ENCODE results near the gene OXA1L. TPM values are rescaled to one million over a fixed set of nuclear protein-coding genes. Genes with fewer than 3 reads are reported as not detected.
A peak's percentile ranks its signal among the peaks of the same experiment; 100 is the strongest.

Gene OXA1L
- polyA plus RNA-seq, 3 donors: 61.2 to 264 (median 86.9) TPM

DNA sequence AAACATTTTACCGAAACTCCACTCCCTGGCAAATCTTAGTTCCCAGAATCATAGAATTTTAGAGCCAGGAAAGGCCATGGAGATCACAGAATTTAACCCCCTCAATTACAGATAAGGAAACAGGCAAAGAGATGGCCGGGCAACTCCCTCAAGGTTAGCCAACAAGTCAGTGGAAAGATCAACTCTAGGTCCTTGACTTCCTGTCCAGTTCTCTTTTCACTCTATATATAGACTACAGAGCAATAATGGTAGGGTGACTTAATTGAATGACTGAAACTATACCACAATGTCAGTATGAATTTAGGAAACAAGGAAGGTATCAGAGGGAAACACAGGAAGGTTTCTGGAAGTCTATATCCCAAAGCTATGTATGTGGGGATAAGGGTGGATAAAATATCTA is 11.6 kb downstream of the OXA1L start:
- Histone ChIP-seq H4K20me1 (ENCODE audit: insufficient read depth, low read length) (peaks cover 89% of the 10 kb centered on the region), H3K4me2 (replicated peaks; ENCODE audit: extremely low read depth, low read length, poor library complexity, severe bottlenecking) (no peak overlapping the region), H2AFZ (ENCODE audit: insufficient read depth, low read depth, low read length, poor library complexity, severe bottlenecking) (no peak overlapping the region), H3K9ac (ENCODE audit: insufficient read depth, low read length, poor library complexity, severe bottlenecking) (no peak overlapping the region), H3K4me3 (replicated peaks in 1 of 3; ENCODE audit: low read depth in 2 of 3, low read length in 3 of 3) (no peak overlapping the region), H3K9me3 (replicated peaks in 1 of 2; ENCODE audit: control insufficient read depth in 1 of 2, insufficient read depth in 1 of 2, low read length in 2 of 2) (no peaks in the 10 kb centered on the region), H3K27ac (ENCODE audit: low read depth in 1 of 2, low read length in 2 of 2) (peak overlapping the region in 1 of 2 donors; percentile 52), H3K4me1 (ENCODE audit: control insufficient read depth in 1 of 2, insufficient read depth in 2 of 2, low read length in 2 of 2) (peaks cover 25 to 35% of the 10 kb centered on the region in 2 donors), H3K36me3 (replicated peaks in 1 of 2; ENCODE audit: control insufficient read depth in 1 of 2, insufficient read depth in 2 of 2, low read length in 2 of 2) (peaks cover 65 to 83% of the 10 kb centered on the region in 2 donors), H3K27me3 (ENCODE audit: control insufficient read depth in 2 of 2, insufficient read depth in 2 of 2, low read length in 2 of 2) (no peaks in the 10 kb centered on the region), H3K79me2 (ENCODE audit: insufficient read depth, low read length) (peaks cover 46% of the 10 kb centered on the region)
- DNase-seq: no peak
- H3K27me3 Mint-ChIP-seq (ENCODE audit: low read depth in 3 of 3): peaks cover 0 to 1% (median 0%) of the 10 kb centered on the region in 3 donors
- peak overlapping the region in 5 of 7 donors; percentile 7 to 72 (median 40) for H3K27ac Mint-ChIP-seq
- peaks cover 39% of the 10 kb centered on the region for H3K4me1 Mint-ChIP-seq
- TF ChIP-seq CTCF (IDR thresholded peaks at IDR 0.05): no peak
- peaks cover 77 to 88% of the 10 kb centered on the region in 2 donors for H3K36me3 Mint-ChIP-seq
- intact Hi-C loops (cut with micrococcal nuclease): loop anchor here in 1 of 2 donors (5.0 kb wide), 1 partner anchor 74 kb away; no protein-coding TSS in a partner anchor
- 100% methylated on average over 1 of the region's 2 CpGs for WGBS (ENCODE audit: insufficient coverage)
- H3K9me3 Mint-ChIP-seq: no peaks in the 10 kb centered on the region
- no peak overlapping the region for H3K4me3 Mint-ChIP-seq

GRCh38 chr14:22780105-22780679 is 13.7 kb downstream of the OXA1L start:
- H3K4me3 ChIP-seq (replicated peaks in 1 of 3; ENCODE audit: low read depth in 2 of 3, low read length in 3 of 3): no peak overlapping the region
- H3K9me3 ChIP-seq (replicated peaks in 1 of 2; ENCODE audit: control insufficient read depth in 1 of 2, insufficient read depth in 1 of 2, low read length in 2 of 2): no peaks in the 10 kb centered on the region
- Mint-ChIP-seq H3K27me3 (ENCODE audit: low read depth in 3 of 3) (peaks cover 0 to 1% (median 0%) of the 10 kb centered on the region in 3 donors), H3K9me3 (no peaks in the 10 kb centered on the region), H3K4me1 (peaks cover 57% of the 10 kb centered on the region), H3K36me3 (peaks cover 59 to 81% of the 10 kb centered on the region in 2 donors), H3K27ac (peak overlapping the region in 3 of 7 donors; percentile 3 to 50 (median 5)), H3K4me3 (no peak overlapping the region)
- H3K36me3 ChIP-seq (replicated peaks in 1 of 2; ENCODE audit: control insufficient read depth in 1 of 2, insufficient read depth in 2 of 2, low read length in 2 of 2): peaks cover 44 to 62% of the 10 kb centered on the region in 2 donors
- H2AFZ ChIP-seq (ENCODE audit: insufficient read depth, low read depth, low read length, poor library complexity, severe bottlenecking): no peak overlapping the region
- H3K27me3 ChIP-seq (ENCODE audit: control insufficient read depth in 2 of 2, insufficient read depth in 2 of 2, low read length in 2 of 2): no peaks in the 10 kb centered on the region
- H4K20me1 ChIP-seq (ENCODE audit: insufficient read depth, low read length): peaks cover 75% of the 10 kb centered on the region
- intact Hi-C loops (cut with micrococcal nuclease): no loop called here
- no peak for TF ChIP-seq CTCF (IDR thresholded peaks at IDR 0.05)
- peaks cover 66% of the 10 kb centered on the region for H3K79me2 ChIP-seq (ENCODE audit: insufficient read depth, low read length)
- no peak for DNase-seq
- H3K27ac ChIP-seq (ENCODE audit: low read depth in 1 of 2, low read length in 2 of 2): peak overlapping the region in 1 of 2 donors; percentile 66
- H3K4me2 ChIP-seq (replicated peaks; ENCODE audit: extremely low read depth, low read length, poor library complexity, severe bottlenecking): no peak overlapping the region
- 83% methylated on average over 1 of the region's 2 CpGs for WGBS (ENCODE audit: insufficient coverage)
- H3K9ac ChIP-seq (ENCODE audit: insufficient read depth, low read length, poor library complexity, severe bottlenecking): no peak overlapping the region
- peaks cover 44 to 54% of the 10 kb centered on the region in 2 donors for H3K4me1 ChIP-seq (ENCODE audit: control insufficient read depth in 1 of 2, insufficient read depth in 2 of 2, low read length in 2 of 2)
